Mesangial cell (primary cell): ENCODE results near the gene CH25H. TPM values are rescaled to one million over a fixed set of nuclear protein-coding genes. Genes with fewer than 3 reads are reported as not detected.

Experiments
- total RNA-seq: library from RNA; depleted of rRNA; stranded (reverse); fragments of >200 nt; gene quantifications from 2 replicates; pipeline ENCODE4 v1.2.3, GENCODE V29; 2015

CH25H gene, protein sequence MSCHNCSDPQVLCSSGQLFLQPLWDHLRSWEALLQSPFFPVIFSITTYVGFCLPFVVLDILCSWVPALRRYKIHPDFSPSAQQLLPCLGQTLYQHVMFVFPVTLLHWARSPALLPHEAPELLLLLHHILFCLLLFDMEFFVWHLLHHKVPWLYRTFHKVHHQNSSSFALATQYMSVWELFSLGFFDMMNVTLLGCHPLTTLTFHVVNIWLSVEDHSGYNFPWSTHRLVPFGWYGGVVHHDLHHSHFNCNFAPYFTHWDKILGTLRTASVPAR
- total RNA-seq = 0.25 TPM in 1 of 2 replicates, not detected in the other

GRCh38 chr10:89207181-89207800 is at the start of gene CH25H:
Gene CH25H (minus strand): TSS chr10:89207317. CDS start chr10:89207292, 25 bp downstream.

DNA sequence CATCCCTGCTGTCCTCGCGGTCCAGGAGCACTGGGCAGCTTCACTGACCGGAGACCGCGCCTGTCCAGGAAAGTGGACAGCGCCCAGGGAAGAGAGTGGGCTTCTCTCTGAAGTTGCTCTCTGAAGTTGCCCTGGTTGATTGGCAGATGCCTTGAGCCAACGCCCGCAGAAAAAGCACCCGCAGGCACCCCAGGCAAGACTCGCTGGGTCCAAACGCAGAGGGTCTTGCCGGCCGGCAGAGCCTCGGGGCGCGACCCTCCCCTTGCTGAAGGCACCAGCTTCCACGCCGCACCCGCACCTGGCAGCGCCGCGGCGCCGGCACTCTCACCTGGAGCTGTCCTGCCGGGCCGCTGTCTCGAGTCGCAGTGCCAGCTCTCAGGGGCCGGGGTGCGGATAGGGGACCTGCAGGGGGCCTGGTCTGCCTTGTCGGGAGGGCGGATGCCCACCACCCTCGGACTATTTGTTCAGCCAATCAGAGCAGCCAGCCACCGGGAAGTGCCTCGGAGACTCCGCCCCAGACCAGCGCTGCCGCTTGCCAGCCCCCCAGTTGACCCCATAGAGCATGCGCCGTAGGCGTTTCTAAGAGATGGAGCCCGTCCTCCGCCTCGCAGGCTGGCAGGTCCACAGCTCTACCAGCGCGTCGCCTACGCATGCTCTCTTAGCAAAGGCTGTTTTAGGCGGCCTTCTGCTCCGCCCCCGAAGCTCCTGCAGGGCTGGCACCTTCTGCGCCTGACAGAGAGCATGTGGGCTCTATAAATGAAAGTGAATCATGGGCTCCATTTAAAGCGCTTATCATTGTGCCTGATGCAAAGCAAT is 44.5 kb upstream of the CH25H start, which contains the start of gene LIPA:
LIPA (minus strand) TSS at position 367 of the 816 bp plus-strand sequence. CDS start 4,127 bp downstream, outside the sequence.

Other genes with a start within 250 kb of the CH25H start
- 10.9 and 11.9 TPM in 2 replicates for gene FAS, start 216.5 kb downstream of the CH25H start, total RNA-seq
- gene LIPA, start 44.5 kb upstream of the CH25H start, total RNA-seq = 33.7 and 48.2 TPM in 2 replicates
- gene IFIT2, start 94.7 kb upstream of the CH25H start, total RNA-seq = 0.49 and 2.2 TPM in 2 replicates
- 4.3 and 5.4 TPM in 2 replicates for gene IFIT3, start 120.7 kb upstream of the CH25H start, total RNA-seq
- not detected in 2 replicates for gene IFIT1B, start 170.7 kb upstream of the CH25H start, total RNA-seq
- gene IFIT1, start 185.3 kb upstream of the CH25H start, total RNA-seq = 2.6 and 3.4 TPM in 2 replicates
- gene IFIT5, start 207.3 kb upstream of the CH25H start, total RNA-seq = 8.6 and 8.8 TPM in 2 replicates